WTC11 (cell line): ENCODE data around the gene ERC1. TPM values are rescaled to one million over a fixed set of nuclear protein-coding genes. Genes with fewer than 3 reads are reported as not detected.

ENCODE experiments used
- ATAC-seq: fragments of 200-7000 bp; cut with Tn5 transposase; 2 replicates; pipeline ENCODE4 v1.10.0; 2021; ENCODE audit warnings: mild to moderate bottlenecking, moderate library complexity
- CTCF ChIA-PET: fragments of 300-600 bp; sonication (Branson Sonifier 250); formaldehyde crosslinking; loops from one replicate; lab custom pipeline; 2021; ENCODE audit warnings: antibody characterized with exemption; lab: Charles Lee
- POLR2A ChIA-PET: fragments of 350-600 bp; sonication (Branson Sonifier 250); formaldehyde crosslinking; loops from one replicate; lab custom pipeline; 2021; ENCODE audit warnings: antibody characterized with exemption; lab: Charles Lee
- DNase-seq: peaks from one replicate; pipeline ENCODE4 v3.0.0; 2021; ENCODE audit warnings: low spot score
- H3K27ac Mint-ChIP-seq: 2 replicates; pipeline ENCODE4 v1.8.0; 2021; ENCODE audit warnings: mixed read lengths
- H3K27me3 Mint-ChIP-seq: 2 replicates; pipeline ENCODE4 v1.8.0; 2021; ENCODE audit warnings: low read depth, mild to moderate bottlenecking, moderate library complexity, mixed read lengths
- H3K36me3 Mint-ChIP-seq: 2 replicates; pipeline ENCODE4 v1.8.0; 2021; ENCODE audit warnings: mixed read lengths
- H3K4me1 Mint-ChIP-seq: 2 replicates; pipeline ENCODE4 v1.8.0; 2022; ENCODE audit warnings: mixed read lengths
- H3K4me3 Mint-ChIP-seq: 2 replicates; pipeline ENCODE4 v1.8.0; 2021; ENCODE audit warnings: mild to moderate bottlenecking, moderate library complexity, mixed read lengths
- H3K9me3 Mint-ChIP-seq: 2 replicates; pipeline ENCODE4 v1.8.0; 2021; ENCODE audit warnings: mixed read lengths
- ATF3 ChIP-seq: sonication (generic); formaldehyde crosslinking; conservative IDR thresholded peaks from 2 replicates; pipeline ENCODE4 v1.8.1; 2022; ENCODE audit warnings: mild to moderate bottlenecking, missing genetic modification reagents
- CREB1 ChIP-seq: sonication (generic); formaldehyde crosslinking; IDR thresholded peaks from 2 replicates; pipeline ENCODE4 v1.8.0; 2023; ENCODE audit warnings: mild to moderate bottlenecking, missing genetic modification reagents
- IRF2 ChIP-seq: sonication (generic); formaldehyde crosslinking; IDR thresholded peaks from 2 replicates; pipeline ENCODE4 v1.8.0; 2022; ENCODE audit warnings: low read depth, missing genetic modification reagents, borderline replicate concordance
- RELA ChIP-seq: sonication (generic); formaldehyde crosslinking; IDR thresholded peaks from 2 replicates; pipeline ENCODE4 v1.8.1; 2022; ENCODE audit warnings: missing genetic modification reagents, mild to moderate bottlenecking, borderline replicate concordance
- TCF7 ChIP-seq: sonication (generic); formaldehyde crosslinking; IDR thresholded peaks from 2 replicates; pipeline ENCODE4 v1.8.0; 2022; ENCODE audit warnings: mild to moderate bottlenecking, low read depth, missing genetic modification reagents, moderate library complexity
- TEAD1 ChIP-seq: sonication (generic); formaldehyde crosslinking; IDR thresholded peaks from 2 replicates; pipeline ENCODE4 v1.8.0; 2022; ENCODE audit warnings: mild to moderate bottlenecking, missing genetic modification reagents
- TP53 ChIP-seq: sonication (generic); formaldehyde crosslinking; IDR thresholded peaks from 2 replicates; pipeline ENCODE4 v1.8.1; 2023; ENCODE audit warnings: mild to moderate bottlenecking, missing genetic modification reagents
- ZMAT4 ChIP-seq: fragments of 250-450 bp; sonication (Bioruptor Pico); IDR thresholded peaks from 2 replicates; pipeline ENCODE4 v1.9.0; 2021; ENCODE audit warnings: mild to moderate bottlenecking
- ZNF219 ChIP-seq: sonication (generic); formaldehyde crosslinking; IDR thresholded peaks from 2 replicates; pipeline ENCODE4 v1.8.0; 2023; ENCODE audit warnings: missing genetic modification reagents, mild to moderate bottlenecking, borderline replicate concordance
- ZNF281 ChIP-seq: sonication (generic); formaldehyde crosslinking; IDR thresholded peaks from 2 replicates; pipeline ENCODE4 v1.8.0; 2023; ENCODE audit warnings: mild to moderate bottlenecking, missing genetic modification reagents
- ZNF416 ChIP-seq: fragments of 250-450 bp; sonication (Bioruptor Pico); IDR thresholded peaks from 2 replicates; pipeline ENCODE4 v1.9.0; 2021; ENCODE audit warnings: mild to moderate bottlenecking, inconsistent platforms
- ZNF423 ChIP-seq: fragments of 250-450 bp; sonication (Bioruptor Pico); IDR thresholded peaks from 2 replicates; pipeline ENCODE4 v2.1.2; 2022; ENCODE audit warnings: mild to moderate bottlenecking, moderate library complexity
- ZNF671 ChIP-seq: fragments of 250-450 bp; sonication (Bioruptor Pico); IDR thresholded peaks from 2 replicates; pipeline ENCODE4 v1.8.0; 2021; ENCODE audit warnings: mild to moderate bottlenecking
- total RNA-seq: library from RNA; stranded (reverse); gene quantifications from 3 replicates; pipeline ENCODE4 v1.2.3, GENCODE V29; 2021
- TF ChIP-seq, protein P1 (sequence below): sonication (generic); formaldehyde crosslinking; IDR thresholded peaks from 2 replicates; pipeline ENCODE4 v1.8.1; 2022; ENCODE audit warnings: mild to moderate bottlenecking, missing genetic modification reagents, moderate library complexity, borderline replicate concordance
- TF ChIP-seq, protein P2 (sequence below): fragments of 200-600 bp; IDR thresholded peaks from 2 replicates; pipeline ENCODE4 v1.8.0; 2022; ENCODE audit warnings: antibody characterized with exemption
- TF ChIP-seq, protein P3 (sequence below): fragments of 250-450 bp; sonication (Bioruptor Pico); IDR thresholded peaks from 2 replicates; pipeline ENCODE4 v1.9.0; 2021; ENCODE audit warnings: mild to moderate bottlenecking

ERC1 gene
- total RNA-seq, 1 experiment from 2014 or later: 47.5 TPM

DNA sequence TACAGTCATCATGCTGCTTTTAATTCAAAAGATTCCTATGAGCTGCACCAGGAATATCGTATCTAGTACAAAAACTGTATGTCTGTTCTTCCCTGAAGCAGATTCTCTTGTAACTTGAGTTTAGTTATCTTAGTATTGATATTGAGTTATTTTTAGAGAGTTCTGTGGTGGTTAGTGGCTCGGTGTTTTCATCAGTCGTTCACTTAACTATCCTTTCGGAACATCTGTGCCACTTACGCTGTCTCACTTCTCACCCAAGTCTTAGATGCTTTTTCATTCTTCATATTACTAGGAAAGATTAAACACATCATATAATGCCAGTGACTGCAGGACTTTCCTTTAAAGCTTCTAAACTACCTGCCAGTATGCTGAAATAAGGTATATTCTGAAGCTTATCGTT is 352.4 kb downstream of the ERC1 start (continued):
- TF ChIP-seq, protein P1, sequence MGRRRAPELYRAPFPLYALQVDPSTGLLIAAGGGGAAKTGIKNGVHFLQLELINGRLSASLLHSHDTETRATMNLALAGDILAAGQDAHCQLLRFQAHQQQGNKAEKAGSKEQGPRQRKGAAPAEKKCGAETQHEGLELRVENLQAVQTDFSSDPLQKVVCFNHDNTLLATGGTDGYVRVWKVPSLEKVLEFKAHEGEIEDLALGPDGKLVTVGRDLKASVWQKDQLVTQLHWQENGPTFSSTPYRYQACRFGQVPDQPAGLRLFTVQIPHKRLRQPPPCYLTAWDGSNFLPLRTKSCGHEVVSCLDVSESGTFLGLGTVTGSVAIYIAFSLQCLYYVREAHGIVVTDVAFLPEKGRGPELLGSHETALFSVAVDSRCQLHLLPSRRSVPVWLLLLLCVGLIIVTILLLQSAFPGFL (CRISPR knock-in tag): no peak
- TF ChIP-seq TP53 (CRISPR knock-in tag): no peak
- no peak for TF ChIP-seq ZNF219 (CRISPR knock-in tag)
- TF ChIP-seq, protein P2, sequence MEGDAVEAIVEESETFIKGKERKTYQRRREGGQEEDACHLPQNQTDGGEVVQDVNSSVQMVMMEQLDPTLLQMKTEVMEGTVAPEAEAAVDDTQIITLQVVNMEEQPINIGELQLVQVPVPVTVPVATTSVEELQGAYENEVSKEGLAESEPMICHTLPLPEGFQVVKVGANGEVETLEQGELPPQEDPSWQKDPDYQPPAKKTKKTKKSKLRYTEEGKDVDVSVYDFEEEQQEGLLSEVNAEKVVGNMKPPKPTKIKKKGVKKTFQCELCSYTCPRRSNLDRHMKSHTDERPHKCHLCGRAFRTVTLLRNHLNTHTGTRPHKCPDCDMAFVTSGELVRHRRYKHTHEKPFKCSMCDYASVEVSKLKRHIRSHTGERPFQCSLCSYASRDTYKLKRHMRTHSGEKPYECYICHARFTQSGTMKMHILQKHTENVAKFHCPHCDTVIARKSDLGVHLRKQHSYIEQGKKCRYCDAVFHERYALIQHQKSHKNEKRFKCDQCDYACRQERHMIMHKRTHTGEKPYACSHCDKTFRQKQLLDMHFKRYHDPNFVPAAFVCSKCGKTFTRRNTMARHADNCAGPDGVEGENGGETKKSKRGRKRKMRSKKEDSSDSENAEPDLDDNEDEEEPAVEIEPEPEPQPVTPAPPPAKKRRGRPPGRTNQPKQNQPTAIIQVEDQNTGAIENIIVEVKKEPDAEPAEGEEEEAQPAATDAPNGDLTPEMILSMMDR: no peak
- TF ChIP-seq ATF3: no peak
- no peak for TF ChIP-seq ZMAT4 (CRISPR knock-in tag)
- TF ChIP-seq TCF7 (CRISPR knock-in tag): no peak
- TF ChIP-seq, protein P3, sequence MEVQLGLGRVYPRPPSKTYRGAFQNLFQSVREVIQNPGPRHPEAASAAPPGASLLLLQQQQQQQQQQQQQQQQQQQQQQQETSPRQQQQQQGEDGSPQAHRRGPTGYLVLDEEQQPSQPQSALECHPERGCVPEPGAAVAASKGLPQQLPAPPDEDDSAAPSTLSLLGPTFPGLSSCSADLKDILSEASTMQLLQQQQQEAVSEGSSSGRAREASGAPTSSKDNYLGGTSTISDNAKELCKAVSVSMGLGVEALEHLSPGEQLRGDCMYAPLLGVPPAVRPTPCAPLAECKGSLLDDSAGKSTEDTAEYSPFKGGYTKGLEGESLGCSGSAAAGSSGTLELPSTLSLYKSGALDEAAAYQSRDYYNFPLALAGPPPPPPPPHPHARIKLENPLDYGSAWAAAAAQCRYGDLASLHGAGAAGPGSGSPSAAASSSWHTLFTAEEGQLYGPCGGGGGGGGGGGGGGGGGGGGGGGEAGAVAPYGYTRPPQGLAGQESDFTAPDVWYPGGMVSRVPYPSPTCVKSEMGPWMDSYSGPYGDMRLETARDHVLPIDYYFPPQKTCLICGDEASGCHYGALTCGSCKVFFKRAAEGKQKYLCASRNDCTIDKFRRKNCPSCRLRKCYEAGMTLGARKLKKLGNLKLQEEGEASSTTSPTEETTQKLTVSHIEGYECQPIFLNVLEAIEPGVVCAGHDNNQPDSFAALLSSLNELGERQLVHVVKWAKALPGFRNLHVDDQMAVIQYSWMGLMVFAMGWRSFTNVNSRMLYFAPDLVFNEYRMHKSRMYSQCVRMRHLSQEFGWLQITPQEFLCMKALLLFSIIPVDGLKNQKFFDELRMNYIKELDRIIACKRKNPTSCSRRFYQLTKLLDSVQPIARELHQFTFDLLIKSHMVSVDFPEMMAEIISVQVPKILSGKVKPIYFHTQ (CRISPR knock-in tag): no peak
- no peak for TF ChIP-seq ZNF281 (CRISPR knock-in tag)
- no peak for TF ChIP-seq TEAD1 (CRISPR knock-in tag)
- TF ChIP-seq ZNF423: no peak

GRCh38 chr12:1344245-1344644 is 353.2 kb downstream of the ERC1 start:
- Mint-ChIP-seq H3K36me3 (peaks cover 3% of the 10 kb centered on the region; the same call in 1 of the 2 replicates), H3K4me1 (no peaks in the 10 kb centered on the region), H3K27me3 (no peaks in the 10 kb centered on the region), H3K9me3 (peaks cover 3% of the 10 kb centered on the region), H3K4me3 (no peak overlapping the region), H3K27ac (no peak overlapping the region)
- no peak for TF ChIP-seq IRF2 (CRISPR knock-in tag)
- no peak for TF ChIP-seq CREB1 (CRISPR knock-in tag)
- TF ChIP-seq TP53 (CRISPR knock-in tag): no peak
- TF ChIP-seq RELA (CRISPR knock-in tag): no peak
- TF ChIP-seq ZNF671 (CRISPR knock-in tag): no peak
- TF ChIP-seq ZNF416 (CRISPR knock-in tag): no peak
- TF ChIP-seq ZNF423: no peak
- CTCF ChIA-PET: interaction anchor here (0.6 to 2.3 kb wide), 2 partner anchors 205 to 226 kb away, joined by 3 to 11 read pairs; no protein-coding TSS in a partner anchor
- POLR2A ChIA-PET: no interaction called here
- DNase-seq: no peak
- no peak for ATAC-seq
